Renal cortex interstitium (tissue), 11 donors: ENCODE data around the gene FGF8. TPM values are rescaled to one million over a fixed set of nuclear protein-coding genes. Genes with fewer than 3 reads are reported as not detected.

Experiments
- DNase-seq, 11 donors: peaks; one replicate each; pipeline ENCODE4 v3.0.0-alpha.2; 2013; ENCODE audit warnings: low read depth in 9 of 11, low spot score in 4 of 11; ENCODE audit errors: extremely low read depth in 1 of 11
- polyA plus RNA-seq, 3 donors: library from polyadenylated mRNA; unstranded; fragments of 120-200 nt; gene quantifications; one replicate each; pipeline ENCODE4 v1.2.1, GENCODE V29; 2013; ENCODE audit not compliant: insufficient read length in 3 of 3

The FGF8 gene
- polyA plus RNA-seq, 3 donors = 7.0 to 10.9 (median 9.6) TPM

GRCh38 chr10:101752241-101752640 is 23.7 kb downstream of the FGF8 start:
- no peak for DNase-seq

DNA sequence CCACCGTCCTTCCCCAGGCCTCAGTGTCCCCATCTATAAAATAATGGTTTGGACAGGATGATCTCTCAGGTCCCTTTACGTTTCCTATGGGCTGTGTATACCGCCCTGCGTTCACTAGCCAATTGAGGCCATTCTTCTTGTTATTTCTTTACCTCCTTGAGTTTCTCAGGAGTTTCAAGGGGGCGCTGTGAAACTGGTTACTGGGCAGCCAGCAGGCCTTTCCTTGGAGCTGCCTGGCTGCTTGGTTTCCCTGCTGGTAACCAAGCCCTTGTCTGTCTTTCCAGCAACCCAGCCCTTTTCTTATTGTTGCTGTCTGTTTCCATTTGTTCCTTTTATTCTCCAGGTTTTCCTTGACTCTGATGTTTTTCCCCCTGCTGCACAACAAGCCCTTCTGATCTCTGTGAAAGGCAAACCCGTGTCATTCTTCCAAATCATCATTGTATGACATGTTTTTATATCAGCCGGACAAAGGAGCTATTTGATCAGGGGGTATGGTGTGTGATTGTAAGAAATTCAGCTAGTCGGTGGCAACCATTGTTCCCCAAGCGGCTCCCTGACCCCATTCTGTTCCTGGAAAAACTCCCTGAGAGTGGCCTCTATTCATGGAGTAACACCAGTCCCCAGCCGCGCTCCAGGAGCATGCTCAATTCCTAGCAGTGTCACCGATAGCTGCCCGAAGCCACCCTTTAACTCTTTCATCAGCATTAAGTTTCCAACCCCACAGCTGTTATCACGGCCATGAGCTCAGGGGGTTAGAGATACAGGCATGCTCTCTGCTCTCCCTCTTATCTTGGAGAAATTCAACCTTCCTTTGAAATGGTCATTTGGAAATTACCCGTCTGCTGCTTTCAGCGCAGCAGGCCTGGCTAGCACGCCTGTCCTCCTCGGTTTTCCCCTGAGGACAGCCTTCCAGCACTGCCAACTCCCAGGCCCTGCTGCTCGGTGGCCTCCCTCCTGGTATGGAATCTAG is 26.6 kb downstream of the FGF8 start:
- DNase-seq = no peak

- DNase-seq = no peak
Measured at GRCh38 chr10:101748496-101748895, 27.4 kb downstream of the FGF8 start.

GRCh38 chr10:101745074-101745696 is 30.7 kb downstream of the FGF8 start:
- DNase-seq = no peak

- no peak for DNase-seq
Measured at GRCh38 chr10:101744267-101744666, 31.6 kb downstream of the FGF8 start.

GRCh38 chr10:101741938-101742337 is 34.0 kb downstream of the FGF8 start:
- DNase-seq = no peak

DNA sequence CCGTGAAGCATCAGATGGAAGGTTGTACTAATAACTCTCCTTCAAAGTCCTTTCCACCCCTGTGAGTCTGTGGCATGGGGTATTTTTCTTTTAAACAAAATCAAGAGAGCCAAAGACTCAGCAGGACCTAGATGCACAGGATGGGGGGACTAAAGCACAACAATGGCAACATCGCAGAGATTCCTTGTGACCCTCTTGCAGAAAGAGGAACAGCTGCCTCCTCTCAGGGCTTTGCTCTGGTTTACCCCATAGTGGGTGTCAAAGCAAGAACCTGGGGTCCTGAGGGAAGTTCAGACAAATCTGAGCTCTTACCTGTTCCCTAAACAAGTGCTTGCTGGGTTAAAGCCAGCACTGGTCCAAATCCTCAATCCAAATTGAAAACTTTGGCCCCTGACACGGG is 39.2 kb downstream of the FGF8 start:
- DNase-seq = no peak

- DNase-seq = no peak
Measured at GRCh38 chr10:101732096-101732495, 43.8 kb downstream of the FGF8 start.

DNA sequence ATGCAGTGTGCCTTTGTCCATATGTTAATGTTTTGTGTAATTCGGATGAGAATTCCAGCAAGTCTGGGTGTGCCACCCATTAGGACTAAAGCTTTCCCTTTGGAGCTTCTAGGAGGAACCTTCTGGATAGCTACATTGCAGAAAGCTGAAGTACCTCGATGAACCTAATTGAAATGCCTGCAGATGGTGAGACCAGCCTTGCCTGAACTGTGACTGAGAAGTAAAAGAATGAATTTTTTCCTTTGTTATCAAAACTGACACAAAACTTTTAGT is 49.9 kb downstream of the FGF8 start:
- DNase-seq = no peak

GRCh38 chr10:101725296-101726114 is 50.4 kb downstream of the FGF8 start:
- no peak for DNase-seq

- DNase-seq = no peak
Measured at GRCh38 chr10:101724446-101724845, 51.5 kb downstream of the FGF8 start.

GRCh38 chr10:101723176-101723575 is 52.7 kb downstream of the FGF8 start:
- no peak for DNase-seq

DNA sequence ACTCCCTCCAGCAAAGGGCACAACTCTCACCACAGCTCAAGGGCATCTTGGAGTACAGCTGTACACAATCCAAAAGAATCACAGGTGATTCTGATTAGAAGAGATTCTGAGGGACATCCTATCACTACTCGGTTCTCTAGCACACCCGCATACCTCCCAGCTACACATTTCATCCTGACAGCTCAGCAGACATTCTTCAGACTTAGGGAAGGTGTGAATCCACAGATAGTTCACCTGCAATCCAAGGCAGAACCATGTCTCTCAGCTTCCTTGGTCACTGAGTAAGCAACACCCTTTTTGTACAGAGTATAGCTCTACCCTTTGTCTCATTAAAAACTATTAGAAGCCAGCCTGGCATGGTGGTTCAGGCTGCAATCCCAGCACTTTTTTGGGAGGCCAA is 54.1 kb downstream of the FGF8 start:
- no peak for DNase-seq

GRCh38 chr10:101720606-101721230 is 55.2 kb downstream of the FGF8 start:
- no peak for DNase-seq

Other genes starting within 250 kb of the FGF8 start
- gene POLL, start 187.9 kb downstream of the FGF8 start, polyA plus RNA-seq = 10 to 100 TPM; 31.8 to 42.2 (median 34.1) TPM
- 10 to 100 TPM; 42.1 to 48.5 (median 47.8) TPM for gene DPCD, start 187.8 kb downstream of the FGF8 start, polyA plus RNA-seq
- 10 to 100 TPM; 52.7 to 56.5 (median 55.5) TPM for gene FBXW4, start 80.9 kb downstream of the FGF8 start, polyA plus RNA-seq
- gene NPM3, start 7.3 kb upstream of the FGF8 start, polyA plus RNA-seq = 10 to 100 TPM; 53.1 to 71.5 (median 63.0) TPM
- 100 to 1,000 TPM; 125 to 245 (median 168) TPM for gene OGA, start 42.3 kb upstream of the FGF8 start, polyA plus RNA-seq
- 1 to 10 TPM; 4.0 to 8.1 (median 4.2) TPM for gene KCNIP2, start 67.7 kb upstream of the FGF8 start, polyA plus RNA-seq